Activated CD8-positive, alpha-beta memory T cell treated with anti-CD3 and anti-CD28 coated beads for 48 hours (primary cell): Measurements from ENCODE around the gene TFAP2B.

Experiments
- DNase-seq, 3 experiments: peaks; one replicate each; pipeline ENCODE4 v3.0.0-alpha.2; 2020; ENCODE audit warnings: low read depth in 2 of 3, low spot score in 2 of 3

The TFAP2B gene

DNA sequence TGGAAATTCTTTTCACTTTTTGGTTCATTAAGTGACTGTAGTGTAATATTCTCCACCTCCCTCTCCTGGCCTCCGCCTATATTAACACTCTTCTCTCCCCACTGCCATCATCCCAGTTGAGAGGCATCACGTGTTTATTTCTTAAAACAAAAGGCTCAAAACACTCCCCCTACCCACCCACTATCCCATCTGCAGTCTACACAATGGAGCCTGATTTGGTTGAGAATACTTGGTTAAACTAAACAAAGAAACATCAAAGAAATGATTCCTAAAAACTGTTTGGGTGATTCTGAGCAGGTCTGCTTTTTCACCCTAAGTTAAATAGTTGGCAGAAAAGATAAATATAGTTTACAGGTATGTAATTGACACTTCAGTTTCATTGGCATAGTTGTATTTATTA lies 5.9 kb downstream of the TFAP2B start:
- no peak for DNase-seq

DNA sequence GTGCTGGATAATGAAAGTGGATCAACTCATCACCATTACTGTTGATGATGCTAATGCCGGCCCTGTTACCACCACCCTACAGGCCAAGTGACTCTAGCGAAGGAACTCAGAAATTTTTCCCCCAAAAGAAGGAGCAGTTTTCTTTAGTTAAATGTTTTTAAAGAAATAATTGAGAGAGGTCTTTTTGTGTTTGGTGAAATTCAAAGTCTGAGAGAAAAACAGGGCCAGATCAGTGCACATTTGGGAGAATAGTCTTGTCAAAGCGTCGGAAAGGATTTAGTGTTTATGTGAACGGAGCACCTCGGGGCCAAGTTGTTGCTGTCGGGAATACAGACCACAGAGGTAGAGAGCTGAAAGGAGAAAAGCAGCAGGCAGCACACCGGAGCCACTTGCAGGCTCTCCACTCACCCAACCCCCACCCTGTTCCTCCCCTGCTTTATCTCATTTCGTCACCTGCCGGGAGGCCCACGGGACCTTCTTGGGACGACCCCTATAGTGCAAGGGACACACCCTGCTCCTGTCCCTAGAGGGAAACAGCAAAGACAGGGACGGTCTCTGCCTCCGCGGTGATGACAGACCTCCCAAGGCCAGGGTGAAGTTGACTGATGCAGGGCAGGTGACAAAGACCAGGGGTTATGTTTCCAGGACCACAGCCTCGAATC lies 6.8 kb downstream of the TFAP2B start:
- DNase-seq, result no peak

DNA sequence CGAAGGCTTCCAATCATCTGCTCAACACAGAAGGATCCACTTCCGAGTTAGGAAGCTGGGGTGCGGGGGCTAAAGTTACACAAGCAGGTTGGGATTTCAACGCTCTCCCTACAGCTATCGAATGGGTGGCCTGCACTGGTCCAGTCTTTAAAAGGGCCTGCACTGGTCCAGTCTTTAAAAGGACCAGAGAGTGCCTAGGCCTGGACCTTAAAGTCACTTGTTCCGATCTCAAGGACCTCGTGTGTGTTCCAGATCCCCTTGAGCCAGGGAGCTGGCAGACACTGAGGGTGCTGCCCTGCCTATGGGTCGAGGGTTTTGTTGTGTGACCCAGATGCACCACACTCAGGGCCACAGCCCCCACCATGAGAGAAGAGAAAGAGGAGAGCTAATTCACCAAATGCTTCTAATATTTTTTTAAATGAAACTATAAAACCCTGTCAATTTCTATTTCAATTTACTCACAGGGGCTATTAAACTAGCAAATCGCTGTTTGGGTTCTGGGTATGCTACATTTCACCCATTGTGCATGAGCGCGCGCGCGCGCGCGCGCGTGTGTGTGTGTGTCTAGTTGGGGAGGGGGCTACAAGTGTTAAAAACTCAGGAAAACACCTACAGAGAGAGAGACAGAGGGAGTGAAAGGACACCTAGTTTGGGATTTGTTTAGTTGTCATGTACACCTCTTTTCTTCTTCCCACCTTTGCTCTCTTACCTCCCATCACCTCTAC lies 7.5 kb downstream of the TFAP2B start:
- no peak for DNase-seq

DNA sequence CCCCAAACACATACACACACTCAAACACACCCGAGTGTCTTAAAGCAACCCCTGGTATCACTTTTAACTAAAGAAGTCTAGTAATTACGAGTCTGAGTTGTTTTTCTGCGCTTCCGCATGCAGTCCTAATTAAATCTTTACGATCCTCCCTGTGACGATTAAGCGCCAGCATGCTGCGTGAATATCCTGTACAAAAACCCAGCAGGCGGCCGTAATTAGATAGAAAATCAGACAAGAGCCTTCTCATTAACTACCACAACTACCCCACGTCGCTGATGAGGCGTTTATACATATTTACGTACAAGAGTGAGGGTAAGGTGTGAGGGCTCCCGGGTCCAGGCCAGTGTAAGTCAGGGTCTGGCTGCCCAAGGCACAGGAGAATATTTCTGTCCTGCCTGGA lies 8.1 kb downstream of the TFAP2B start:
- DNase-seq, result no peak

DNA sequence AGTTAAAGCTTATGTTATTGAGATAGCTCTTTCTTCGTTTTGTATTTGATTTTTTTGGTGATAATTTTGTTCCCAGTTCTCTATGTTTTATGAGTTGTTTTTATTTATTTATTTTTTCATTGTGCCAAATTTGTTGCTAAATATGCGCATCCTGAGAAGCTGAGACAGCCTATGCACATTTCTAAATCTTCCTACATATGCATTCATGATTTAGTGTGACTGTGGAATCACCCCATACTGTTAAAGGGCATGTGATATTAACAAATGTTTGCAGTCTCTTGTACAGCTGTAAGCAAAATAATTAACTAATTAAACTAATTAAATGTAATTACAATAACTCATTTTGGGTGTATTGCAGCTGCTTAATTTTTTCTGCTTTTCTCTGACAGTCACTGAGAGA lies 10.4 kb downstream of the TFAP2B start:
- DNase-seq, result no peak

DNA sequence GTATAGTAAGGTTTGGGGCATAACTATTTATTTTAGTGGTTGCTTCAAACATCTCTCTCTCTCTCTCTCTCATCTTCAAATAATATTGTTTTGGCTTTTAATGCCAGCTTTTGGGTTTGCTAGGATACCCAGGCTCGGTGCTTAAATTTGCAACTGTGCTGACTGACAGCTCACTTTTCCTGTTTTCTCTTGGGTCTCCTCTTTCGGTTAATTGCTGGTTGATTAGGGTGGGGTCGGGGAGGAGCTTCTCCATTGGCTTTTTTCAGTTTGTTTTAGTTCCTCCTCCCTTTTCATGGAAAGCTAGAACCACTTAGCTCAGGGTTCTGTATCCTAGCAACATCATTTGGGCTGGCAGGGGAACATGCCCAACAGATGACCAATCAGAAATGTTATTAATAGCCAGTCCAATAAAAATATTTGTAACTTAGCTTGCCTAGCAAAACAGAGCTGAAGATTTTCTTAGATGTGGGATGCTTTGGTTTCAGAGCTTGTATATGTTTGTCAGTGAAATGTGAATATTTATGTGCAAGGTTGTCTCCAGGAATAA lies 11.3 kb downstream of the TFAP2B start:
- no peak for DNase-seq

DNA sequence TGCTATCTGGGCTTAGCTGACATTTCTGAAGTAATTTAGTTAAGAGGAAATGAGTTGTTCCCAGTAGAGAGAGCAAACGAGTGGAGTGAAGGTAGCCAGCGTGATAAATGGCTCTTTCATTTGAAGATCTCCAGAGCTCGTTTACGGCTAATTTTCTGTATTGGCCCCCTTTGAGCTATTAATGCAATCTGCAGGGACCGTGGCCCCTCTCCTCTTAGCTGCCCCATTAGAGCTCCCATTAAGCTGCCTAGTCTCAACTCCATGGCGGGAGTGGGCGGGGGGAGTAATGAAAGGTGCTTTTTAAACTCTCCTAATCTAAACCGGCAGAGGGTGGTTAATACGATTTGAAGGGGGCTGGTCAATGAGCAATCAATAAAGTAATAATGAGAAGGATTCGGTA lies 12.5 kb downstream of the TFAP2B start:
- no peak for DNase-seq

DNA sequence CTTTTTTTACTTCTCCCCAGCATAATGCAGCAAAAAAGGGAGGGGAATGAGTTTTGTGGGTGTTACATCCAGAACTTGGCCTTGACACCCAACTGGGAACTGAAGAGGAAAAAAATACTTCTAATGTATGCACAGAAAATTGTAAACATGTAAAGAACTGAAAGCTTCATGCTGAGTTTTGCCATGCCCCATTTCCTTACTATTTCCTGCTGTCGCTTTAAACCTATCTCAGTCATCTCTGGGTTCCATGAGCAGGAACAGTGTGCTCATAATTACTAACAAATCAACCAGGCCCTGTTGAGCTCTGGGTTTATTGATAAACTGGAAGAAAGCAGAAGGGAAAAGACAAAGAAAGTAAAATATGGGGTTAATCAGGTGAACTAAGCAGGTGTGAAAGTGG lies 14.2 kb downstream of the TFAP2B start:
- no peak for DNase-seq

DNA sequence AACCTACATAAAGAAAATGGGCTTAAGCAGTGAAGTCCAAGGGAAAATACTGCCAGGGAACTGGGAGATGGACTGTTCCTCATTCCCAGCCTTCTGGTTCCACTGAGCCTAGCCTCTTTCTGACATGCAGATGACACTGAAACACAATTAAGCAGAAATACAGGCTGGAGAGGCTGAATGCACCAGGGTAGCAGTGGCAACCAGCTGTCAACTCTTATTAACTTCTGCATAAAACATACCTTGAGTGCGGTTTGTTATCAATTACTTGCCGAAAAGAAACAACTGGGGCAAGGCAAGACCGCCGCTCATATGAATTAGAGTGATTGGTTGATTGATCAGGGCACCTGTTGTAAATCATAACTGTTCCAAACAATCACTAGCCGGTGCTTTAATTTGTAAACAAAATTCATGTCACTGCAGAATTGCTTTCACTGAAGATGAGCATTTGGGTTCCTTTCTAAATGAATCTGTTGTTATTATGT lies 16.3 kb downstream of the TFAP2B start:
- no peak for DNase-seq

DNA sequence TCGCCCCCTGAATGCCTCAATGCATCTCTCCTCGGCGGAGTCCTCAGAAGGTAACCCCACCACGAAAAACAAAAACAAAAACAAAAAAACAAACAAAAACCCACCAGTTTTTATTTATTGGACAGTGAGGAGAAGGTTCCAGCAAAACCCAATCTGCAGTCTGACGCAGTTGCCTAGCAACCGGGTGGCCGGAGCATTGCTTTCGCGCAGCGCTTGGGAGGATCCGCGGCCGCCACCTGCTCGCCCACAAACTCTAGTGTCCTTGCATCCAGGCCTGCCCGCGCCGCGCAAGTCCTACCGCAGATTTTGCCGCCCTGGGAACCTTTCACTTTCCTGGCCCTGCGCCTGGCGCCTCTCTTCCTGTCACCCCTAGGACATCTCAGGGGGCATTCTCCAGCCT lies 17.6 kb downstream of the TFAP2B start:
- DNase-seq, result no peak

DNA sequence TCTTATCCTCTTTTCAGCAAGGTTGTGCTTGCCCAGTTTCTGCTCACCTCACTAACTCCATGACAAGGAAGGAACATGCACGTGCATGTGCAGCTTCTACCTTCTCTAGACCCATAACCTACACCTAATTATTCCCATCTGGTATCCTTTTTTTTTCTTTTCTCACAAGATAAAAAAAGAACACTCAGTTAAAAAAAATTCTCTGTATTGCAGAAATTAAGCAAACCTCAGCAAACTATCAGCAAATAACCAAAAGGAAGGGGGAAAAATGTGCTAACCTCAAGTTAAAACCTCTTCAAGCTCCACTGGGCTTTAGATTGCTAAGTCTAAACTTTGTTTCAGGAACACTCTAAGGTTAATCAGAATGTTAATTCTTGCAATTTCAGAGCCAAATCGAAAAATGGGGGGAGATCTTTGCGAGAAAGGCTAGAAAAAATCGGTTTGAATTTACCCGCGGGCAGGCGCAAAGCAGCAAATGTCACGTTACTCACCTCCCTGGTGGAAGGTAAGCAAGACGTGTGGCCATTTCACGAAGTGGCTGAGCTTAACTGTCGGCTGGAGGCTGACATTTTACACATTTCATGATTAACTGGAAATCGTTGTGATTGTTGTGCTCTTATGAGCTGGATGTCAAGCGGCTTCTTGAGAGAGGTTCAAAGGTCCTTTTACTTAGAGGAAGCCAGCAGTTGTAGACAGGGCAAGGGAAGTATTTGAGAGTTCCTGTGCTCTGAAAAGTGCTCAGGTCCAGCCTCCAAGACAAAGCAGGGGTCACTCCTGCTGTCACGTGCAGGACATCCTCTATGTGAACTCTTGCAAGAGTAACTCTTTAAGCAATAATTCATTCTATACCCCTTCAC lies 19.1 kb downstream of the TFAP2B start:
- DNase-seq, result no peak

DNA sequence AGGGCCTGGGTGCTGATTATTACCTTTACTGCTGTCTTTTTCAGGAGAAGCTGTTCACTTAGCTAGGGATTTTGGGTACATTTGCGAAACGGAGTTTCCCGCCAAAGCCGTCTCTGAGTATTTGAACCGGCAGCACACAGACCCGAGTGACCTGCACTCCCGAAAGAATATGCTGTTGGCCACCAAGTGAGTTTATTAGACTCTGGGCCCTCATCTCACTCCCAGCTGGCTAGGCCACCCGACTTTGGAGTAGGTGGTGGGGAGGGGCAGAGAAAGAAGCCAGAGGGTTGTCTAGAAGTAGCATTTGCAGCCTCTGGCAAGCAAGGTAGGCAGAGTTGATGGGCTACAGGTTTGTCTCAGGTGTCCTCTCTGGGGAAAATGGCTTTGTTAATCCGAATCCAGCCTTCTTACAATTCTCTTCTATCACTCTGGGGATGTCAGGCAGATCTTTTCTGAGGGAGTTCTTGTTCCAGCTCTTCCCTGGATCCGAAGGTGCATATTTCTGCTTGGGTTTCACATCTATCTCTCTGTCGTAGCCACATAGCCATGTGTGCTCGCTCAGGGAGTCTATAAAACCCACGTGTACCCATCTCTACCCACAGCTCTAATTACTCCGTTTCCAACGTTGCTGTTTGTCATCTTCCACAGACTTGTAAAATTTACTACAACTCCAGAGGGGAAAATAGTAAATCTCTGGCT lies 21.6 kb downstream of the TFAP2B start:
- no peak for DNase-seq

DNA sequence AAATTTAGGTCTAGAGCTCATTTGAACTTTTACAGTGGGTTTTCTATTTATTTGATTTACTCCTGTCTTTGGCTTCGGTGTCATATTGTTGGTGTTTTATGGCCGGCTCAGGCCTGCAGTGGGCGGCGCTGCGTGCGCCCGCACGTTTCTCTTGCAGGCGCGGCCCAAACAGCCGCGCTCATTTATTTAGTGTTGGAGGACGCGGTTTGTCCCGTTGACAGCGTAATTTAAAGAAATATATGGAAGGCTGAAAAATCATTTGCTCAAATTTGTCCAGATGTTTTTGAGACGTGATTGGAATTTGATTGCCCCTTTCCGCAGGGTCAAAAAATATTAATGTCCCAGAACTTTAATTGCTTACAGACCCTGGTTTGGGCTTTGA lies 22.1 kb downstream of the TFAP2B start:
- DNase-seq, result no peak

DNA sequence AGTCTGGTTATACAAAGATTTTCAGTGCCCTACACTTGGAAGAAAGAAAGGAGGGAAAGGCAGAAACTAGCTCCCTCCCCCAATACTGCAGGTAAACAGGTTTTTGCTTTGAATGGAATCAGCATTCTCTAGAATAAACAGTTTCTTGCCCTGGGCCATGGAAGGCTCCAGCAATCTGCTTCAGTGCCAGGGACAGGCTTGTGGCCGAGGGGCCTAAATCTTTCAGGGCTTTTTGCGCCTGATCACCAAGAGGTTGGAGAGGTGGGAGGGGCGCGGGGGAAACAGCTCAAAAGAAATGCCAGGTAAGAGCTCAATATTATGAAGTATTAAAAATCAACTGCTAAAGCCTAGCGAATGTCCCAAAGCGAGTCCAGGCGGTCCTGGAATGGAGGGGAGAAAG lies 23.8 kb downstream of the TFAP2B start:
- DNase-seq, result no peak

DNA sequence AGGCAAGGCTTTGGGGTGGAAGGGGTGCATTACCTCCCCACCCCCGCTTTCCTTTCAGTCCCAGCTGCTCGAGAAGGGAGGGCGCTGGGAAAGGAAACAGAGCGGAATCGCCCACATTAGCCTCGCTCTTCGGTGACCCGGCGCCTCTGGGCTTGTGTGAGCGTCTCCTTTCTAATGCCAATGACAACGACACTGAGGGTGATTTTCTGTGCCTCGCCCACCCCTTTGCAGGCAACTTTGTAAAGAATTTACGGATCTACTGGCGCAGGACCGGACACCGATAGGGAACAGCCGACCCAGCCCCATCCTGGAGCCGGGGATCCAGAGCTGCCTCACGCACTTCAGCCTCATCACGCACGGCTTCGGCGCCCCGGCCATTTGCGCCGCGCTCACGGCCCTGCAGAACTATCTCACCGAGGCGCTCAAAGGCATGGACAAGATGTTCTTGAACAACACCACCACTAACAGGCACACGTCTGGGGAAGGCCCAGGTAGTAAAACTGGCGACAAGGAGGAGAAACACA lies 24.3 kb downstream of the TFAP2B start:
- DNase-seq, result no peak

DNA sequence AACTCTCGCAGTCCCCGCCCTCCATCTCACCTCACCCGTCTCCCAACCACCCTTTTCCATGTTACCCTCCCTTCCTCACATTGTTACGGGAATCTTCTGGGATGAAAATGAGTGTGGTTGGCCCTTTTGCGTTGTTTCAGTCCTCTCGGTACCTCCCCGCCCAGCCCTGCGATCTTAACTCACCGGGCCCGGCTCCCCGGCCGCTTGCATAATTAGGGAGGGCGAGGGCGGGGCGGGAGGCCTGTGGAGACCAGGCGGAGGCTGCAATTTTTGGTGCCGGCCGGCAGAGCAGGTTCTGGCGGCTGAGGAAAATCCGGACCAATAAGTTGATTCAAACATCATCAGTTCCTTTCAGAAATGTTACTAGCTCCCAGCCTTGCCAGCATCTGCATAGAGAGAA lies 25.2 kb downstream of the TFAP2B start:
- DNase-seq, result no peak

DNA sequence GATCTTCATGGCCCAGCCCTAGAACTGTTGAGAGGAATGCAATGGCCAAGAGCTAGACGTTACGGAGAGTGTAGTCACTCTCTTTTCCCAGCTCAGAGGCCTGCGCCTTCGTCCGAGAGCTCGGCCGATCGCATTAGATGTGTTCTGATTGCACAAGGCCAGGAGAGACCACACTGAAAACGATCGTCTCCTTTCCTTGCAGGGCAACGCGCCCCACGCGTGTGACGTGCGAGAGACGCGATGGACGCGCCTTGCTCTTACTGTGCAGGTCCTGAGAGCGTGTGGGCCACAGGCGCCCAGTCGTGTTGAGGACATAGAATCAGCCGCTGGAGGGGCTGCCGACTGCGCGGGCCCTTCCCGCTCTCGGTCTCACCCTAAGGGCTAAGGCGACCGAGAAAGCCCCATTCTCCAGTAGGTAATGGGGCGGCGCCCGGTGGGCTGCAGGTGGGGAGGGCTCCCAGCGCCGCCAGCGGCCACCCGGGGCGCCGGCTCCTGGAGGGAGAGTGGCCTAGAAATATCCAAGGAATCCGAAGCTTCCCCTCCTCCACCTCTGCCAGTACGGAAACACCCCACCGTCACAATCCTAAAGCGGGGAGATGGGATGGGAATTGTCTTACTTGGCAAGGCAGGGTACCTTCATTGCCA lies 26.9 kb downstream of the TFAP2B start:
- DNase-seq, result no peak

DNA sequence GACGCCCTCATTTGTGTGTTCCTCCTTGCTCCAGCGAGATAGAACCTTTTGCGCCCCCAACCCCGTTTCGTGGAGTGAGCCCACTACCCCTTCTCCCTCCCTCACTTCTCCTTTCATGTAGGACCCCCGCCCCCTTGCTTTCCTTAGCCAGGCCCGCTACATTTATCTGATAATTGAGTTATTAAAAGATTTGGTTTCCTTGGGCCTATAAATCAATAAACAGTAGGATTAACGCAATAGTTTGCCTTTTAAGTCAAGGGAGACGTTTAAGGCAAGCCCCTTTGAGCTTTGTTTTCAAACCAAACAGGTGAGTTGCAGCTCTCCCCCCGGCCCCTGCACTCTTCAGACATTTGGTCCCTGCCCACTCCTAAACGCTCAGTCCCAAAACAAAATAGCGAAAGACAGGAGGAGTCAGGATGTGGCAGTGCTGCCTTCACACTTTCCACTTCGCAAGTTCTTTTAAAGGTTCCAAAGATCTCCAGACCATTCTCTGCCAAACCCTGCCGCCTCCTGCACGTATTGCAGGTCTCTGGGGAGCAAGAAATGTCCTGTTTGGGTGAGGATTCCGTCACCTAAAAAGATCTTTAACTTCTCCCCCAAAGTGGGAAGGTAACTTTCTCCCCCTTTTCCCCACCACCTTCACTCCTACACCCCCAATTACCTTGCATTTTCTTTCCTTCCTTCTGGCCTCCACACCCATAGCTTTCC lies 27.6 kb downstream of the TFAP2B start:
- no peak for DNase-seq

DNA sequence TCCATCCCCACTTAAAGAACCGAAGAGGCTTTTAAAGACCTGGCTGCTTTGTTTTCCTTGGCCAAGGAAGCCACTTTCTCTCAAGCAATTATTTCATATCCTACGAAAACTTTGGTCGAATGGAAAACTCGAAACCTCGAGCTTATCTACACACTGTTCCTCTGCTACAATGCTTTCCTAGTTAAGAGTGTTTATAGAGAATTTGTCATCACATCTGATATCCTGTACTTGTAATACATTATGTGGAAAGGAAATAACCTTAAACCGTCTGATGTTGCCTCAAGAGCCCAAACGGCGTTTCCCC lies 28.1 kb downstream of the TFAP2B start:
- DNase-seq, result no peak
